C4-2B (cell line): ENCODE results near the gene PDXP.

ENCODE experiments used
- CTCF ChIP-seq: fragments of 450-650 bp; conservative IDR thresholded peaks from 2 replicates; pipeline ENCODE4 v1.5.1; 2017; ENCODE audit warnings: mild to moderate bottlenecking
- ZFX ChIP-seq: fragments of 450-650 bp; IDR thresholded peaks from 2 replicates; pipeline ENCODE4 v1.6.1; 2017

DNA sequence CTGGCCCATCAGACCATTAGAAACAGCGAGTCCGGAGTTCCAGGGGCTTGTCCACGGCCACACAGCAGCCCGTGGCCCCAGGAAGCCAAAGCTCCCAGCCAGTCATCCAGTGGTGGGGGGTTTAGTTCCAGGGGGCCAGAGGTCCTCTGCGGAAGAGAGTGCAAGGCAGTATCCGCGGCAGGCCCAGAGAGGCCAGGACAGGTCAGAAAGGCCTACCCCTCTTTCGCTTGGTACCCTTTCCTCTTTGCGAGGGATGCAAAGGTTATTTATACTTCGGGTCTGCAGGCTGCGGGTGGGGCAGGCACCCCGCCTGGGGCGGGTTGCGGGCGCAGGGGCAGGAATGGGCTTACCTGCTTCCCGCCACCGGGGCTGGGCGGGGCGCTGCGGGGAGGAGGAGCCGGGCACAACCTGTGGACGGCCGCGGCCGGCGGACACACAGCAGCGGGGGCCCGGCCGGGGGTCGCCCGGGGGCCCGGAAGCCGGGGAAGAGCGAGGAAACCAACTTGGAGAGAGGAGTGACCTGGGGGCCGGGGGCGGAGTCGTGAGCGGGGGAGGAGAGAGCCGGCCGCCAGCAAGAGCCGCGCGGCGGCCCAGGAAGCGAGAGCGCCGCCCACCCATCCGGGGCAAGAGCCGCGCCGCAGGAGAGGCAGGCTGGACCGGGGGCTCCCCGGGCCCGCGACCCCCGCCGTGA lies 19.3 kb upstream of the PDXP start, which contains the start of gene SH3BP1:
- TF ChIP-seq CTCF (no peak), ZFX (no peak)
